ENCODE measurements around the gene GPALPP1. TPM values are rescaled to one million over a fixed set of nuclear protein-coding genes. Genes with fewer than 3 reads are reported as not detected.
"Not testable (repeated sequence)": the region's sequence is repeated elsewhere in the genome, so short reads cannot be mapped to it uniquely, and the experiment has no call there.

Gene GPALPP1
- total RNA-seq, 1 experiment from 2014 or later: 24.4 TPM

DNA sequence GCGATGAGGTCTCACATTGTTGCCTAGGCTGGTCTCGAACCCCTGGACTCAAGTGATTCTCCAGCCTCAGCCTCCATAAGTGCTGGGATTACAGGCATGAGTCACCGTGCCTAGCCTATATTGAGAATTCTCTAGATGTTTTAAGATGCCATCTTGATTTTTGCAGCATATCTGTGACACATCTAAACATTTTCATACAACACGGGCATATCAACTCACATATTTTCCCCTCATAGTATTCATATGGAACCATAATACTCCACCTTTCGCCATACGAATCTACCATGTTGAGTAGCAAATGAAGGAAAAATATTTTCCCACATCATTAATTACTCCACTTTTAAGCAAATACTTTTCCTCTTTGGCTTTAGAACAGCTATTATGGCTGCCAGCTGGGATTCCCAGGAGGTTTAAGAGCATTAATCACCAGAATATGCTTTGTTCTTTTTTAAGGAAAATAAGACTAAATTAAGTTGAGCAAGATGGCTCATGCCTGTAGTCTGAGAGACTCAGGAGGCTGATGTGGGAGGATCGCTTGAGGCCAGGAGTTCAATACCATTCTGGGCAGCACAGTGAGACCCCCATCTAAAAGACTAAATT lies 74.0 kb downstream of the GPALPP1 start:
- peak; percentile 76 for DNase-seq (ENCODE audit: low read depth)

DNA sequence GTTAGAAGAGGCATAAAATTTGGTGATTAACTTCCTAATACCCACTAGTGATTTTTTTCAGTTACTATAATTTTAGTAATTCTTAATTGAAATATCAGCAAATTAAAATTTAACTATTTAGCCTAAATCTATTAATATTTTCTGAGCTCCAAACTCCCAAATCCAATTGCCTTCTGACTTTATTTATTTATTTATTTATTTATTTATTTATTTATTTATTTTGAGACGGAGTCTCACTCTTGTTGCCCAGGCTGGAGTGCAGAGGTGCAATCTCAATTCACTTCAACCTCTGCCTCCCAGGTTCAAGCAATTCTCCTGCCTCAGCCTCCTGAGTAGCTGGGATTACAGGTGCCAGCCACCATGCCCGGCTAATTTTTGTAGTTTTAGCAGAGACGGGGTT lies 74.6 kb downstream of the GPALPP1 start:
- not testable (repeated sequence) for DNase-seq (ENCODE audit: low read depth)

DNA sequence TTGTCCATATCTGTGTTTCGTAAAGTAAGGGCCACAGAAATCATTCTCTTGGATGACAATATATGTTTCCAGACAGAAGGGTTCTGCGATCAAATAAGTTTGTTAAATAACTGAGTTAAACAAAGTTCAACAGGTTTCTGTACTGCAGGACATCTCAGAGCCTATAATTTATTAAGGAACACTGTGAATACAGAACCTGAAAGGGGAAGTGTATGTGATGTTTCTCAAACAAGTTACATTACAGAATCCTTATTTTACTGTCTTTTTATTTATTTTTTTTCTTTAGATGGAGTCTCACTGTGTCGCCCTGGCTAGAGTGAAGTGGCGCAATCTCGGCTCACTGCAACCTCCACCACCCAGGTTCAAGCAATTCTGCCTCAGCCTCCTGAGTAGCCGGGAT lies 75.6 kb downstream of the GPALPP1 start:
- no peak for DNase-seq (ENCODE audit: low read depth)

GRCh38 chr13:45068036-45069001 lies 79.0 kb downstream of the GPALPP1 start:
- no peak for DNase-seq (ENCODE audit: low read depth)

- DNase-seq (ENCODE audit: low read depth): peak; percentile 6
These were observed 84.5 kb downstream of the GPALPP1 start for GRCh38 chr13:45073809-45074208.

- no peak for DNase-seq (ENCODE audit: low read depth)
These were observed 85.4 kb downstream of the GPALPP1 start for GRCh38 chr13:45074721-45075120.

GRCh38 chr13:45078003-45078402 lies 88.7 kb downstream of the GPALPP1 start:
- no peak for DNase-seq (ENCODE audit: low read depth)

Other genes with a start within 250 kb of the GPALPP1 start
- gene NUFIP1, start 67 bp upstream of the GPALPP1 start, total RNA-seq (2014; rRNA removed): 4.0 and 4.1 TPM in 2 replicates
- 65.4 and 66.6 TPM in 2 replicates for gene GTF2F2, start 131.0 kb downstream of the GPALPP1 start, total RNA-seq (2014; rRNA removed)
- gene KCTD4, start 211.5 kb downstream of the GPALPP1 start, total RNA-seq (2014; rRNA removed): 0.64 TPM in 1 of 2 replicates, not detected in the other

Data from LHCN-M2 (cell line).